Measurements from ENCODE around the gene TRPM8.

DNA sequence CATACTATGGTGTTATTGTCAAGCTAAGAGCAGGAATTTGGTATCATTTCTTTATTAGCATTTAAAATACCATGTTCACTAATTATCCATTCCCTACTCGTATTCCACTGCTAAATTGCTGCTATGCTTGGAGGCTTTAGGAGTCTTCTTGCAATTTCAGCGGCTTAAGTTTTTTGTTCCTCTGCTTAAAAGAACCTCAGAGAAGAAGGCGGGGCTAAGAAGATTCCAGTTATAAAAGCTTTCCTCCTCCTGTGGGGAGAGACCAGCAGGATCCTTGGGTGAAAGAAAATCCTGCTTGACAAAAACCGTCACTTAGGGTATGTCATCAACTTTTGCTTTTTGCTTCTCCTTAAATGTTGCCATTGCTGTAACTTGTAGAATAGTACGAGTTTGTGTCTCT is at the start of gene TRPM8:
- TF ChIP-seq, protein P1, sequence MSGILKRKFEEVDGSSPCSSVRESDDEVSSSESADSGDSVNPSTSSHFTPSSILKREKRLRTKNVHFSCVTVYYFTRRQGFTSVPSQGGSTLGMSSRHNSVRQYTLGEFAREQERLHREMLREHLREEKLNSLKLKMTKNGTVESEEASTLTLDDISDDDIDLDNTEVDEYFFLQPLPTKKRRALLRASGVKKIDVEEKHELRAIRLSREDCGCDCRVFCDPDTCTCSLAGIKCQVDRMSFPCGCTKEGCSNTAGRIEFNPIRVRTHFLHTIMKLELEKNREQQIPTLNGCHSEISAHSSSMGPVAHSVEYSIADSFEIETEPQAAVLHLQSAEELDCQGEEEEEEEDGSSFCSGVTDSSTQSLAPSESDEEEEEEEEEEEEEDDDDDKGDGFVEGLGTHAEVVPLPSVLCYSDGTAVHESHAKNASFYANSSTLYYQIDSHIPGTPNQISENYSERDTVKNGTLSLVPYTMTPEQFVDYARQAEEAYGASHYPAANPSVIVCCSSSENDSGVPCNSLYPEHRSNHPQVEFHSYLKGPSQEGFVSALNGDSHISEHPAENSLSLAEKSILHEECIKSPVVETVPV (CRISPR knock-in tag; IDR thresholded peaks at IDR 0.05): no peak
- TF ChIP-seq, protein P2, sequence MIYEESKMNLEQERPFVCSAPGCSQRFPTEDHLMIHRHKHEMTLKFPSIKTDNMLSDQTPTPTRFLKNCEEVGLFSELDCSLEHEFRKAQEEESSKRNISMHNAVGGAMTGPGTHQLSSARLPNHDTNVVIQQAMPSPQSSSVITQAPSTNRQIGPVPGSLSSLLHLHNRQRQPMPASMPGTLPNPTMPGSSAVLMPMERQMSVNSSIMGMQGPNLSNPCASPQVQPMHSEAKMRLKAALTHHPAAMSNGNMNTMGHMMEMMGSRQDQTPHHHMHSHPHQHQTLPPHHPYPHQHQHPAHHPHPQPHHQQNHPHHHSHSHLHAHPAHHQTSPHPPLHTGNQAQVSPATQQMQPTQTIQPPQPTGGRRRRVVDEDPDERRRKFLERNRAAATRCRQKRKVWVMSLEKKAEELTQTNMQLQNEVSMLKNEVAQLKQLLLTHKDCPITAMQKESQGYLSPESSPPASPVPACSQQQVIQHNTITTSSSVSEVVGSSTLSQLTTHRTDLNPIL (CRISPR knock-in tag; IDR thresholded peaks at IDR 0.05; ENCODE audit: low read depth): no peak
- TF ChIP-seq ZFP30 (CRISPR knock-in tag; IDR thresholded peaks at IDR 0.05) (no peak), ARNTL (CRISPR knock-in tag; IDR thresholded peaks at IDR 0.05; ENCODE audit: borderline replicate concordance, low read depth) (no peak), ISL1 (CRISPR knock-in tag; IDR thresholded peaks at IDR 0.05) (no peak), OSR1 (CRISPR knock-in tag; IDR thresholded peaks at IDR 0.05) (no peak), GLIS3 (CRISPR knock-in tag; IDR thresholded peaks at IDR 0.05) (no peak), TOX (CRISPR knock-in tag; IDR thresholded peaks at IDR 0.05; ENCODE audit: borderline replicate concordance) (no peak), ZC3H10 (CRISPR knock-in tag; IDR thresholded peaks at IDR 0.05) (no peak), BACH2 (CRISPR knock-in tag; IDR thresholded peaks at IDR 0.05; ENCODE audit: borderline replicate concordance) (no peak), PPARA (CRISPR knock-in tag; IDR thresholded peaks at IDR 0.05; ENCODE audit: borderline replicate concordance) (no peak)
- TF ChIP-seq, protein P3, sequence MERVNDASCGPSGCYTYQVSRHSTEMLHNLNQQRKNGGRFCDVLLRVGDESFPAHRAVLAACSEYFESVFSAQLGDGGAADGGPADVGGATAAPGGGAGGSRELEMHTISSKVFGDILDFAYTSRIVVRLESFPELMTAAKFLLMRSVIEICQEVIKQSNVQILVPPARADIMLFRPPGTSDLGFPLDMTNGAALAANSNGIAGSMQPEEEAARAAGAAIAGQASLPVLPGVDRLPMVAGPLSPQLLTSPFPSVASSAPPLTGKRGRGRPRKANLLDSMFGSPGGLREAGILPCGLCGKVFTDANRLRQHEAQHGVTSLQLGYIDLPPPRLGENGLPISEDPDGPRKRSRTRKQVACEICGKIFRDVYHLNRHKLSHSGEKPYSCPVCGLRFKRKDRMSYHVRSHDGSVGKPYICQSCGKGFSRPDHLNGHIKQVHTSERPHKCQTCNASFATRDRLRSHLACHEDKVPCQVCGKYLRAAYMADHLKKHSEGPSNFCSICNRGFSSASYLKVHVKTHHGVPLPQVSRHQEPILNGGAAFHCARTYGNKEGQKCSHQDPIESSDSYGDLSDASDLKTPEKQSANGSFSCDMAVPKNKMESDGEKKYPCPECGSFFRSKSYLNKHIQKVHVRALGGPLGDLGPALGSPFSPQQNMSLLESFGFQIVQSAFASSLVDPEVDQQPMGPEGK (CRISPR knock-in tag; IDR thresholded peaks at IDR 0.05; ENCODE audit: borderline replicate concordance): no peak
- TF ChIP-seq, protein P4, sequence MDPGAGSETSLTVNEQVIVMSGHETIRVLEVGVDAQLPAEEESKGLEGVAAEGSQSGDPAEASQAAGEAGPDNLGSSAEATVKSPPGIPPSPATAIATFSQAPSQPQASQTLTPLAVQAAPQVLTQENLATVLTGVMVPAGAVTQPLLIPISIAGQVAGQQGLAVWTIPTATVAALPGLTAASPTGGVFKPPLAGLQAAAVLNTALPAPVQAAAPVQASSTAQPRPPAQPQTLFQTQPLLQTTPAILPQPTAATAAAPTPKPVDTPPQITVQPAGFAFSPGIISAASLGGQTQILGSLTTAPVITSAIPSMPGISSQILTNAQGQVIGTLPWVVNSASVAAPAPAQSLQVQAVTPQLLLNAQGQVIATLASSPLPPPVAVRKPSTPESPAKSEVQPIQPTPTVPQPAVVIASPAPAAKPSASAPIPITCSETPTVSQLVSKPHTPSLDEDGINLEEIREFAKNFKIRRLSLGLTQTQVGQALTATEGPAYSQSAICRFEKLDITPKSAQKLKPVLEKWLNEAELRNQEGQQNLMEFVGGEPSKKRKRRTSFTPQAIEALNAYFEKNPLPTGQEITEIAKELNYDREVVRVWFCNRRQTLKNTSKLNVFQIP (CRISPR knock-in tag; IDR thresholded peaks at IDR 0.05; ENCODE audit: borderline replicate concordance, low read depth): no peak
